Bone marrow (tissue), 2 donors: Measurements from ENCODE around the gene CACNG6.
"Not testable (repeated sequence)": the region's sequence is repeated elsewhere in the genome, so short reads cannot be mapped to it uniquely, and the experiment has no call there.

Experiments
- DNase-seq, 2 donors: peaks; one replicate each; lab custom pipeline; 2025; lab: John Stamatoyannopoulos, UW

Gene CACNG6

GRCh38 chr19:54002495-54003315 lies 11.3 kb downstream of the CACNG6 start:
- DNase-seq = no peak

GRCh38 chr19:54009440-54009839 lies 18.0 kb downstream of the CACNG6 start:
- no peak for DNase-seq

- DNase-seq = no peak
Observed at GRCh38 chr19:54010474-54010873, 19.0 kb downstream of the CACNG6 start.

GRCh38 chr19:54011507-54012211 lies 20.2 kb downstream of the CACNG6 start:
- no peak for DNase-seq

- DNase-seq = no peak
Observed at GRCh38 chr19:54013866-54014265, 22.4 kb downstream of the CACNG6 start.

GRCh38 chr19:54014920-54015560 lies 23.6 kb downstream of the CACNG6 start:
- no peak for DNase-seq

- no peak for DNase-seq
Observed at GRCh38 chr19:54017261-54017660, 25.8 kb downstream of the CACNG6 start.

- DNase-seq = no peak
Observed at GRCh38 chr19:54021363-54021762, 29.9 kb downstream of the CACNG6 start.

GRCh38 chr19:54021932-54022331 lies 30.5 kb downstream of the CACNG6 start:
- no peak for DNase-seq

- no peak for DNase-seq
Observed at GRCh38 chr19:54023191-54023590, 31.8 kb downstream of the CACNG6 start.

GRCh38 chr19:54024660-54025059 lies 33.2 kb downstream of the CACNG6 start:
- DNase-seq = no peak

- no peak for DNase-seq
Observed at GRCh38 chr19:54026656-54027055, 35.2 kb downstream of the CACNG6 start.

- no peak for DNase-seq
Observed at GRCh38 chr19:54029301-54029700, 37.9 kb downstream of the CACNG6 start.

- DNase-seq = peak; percentile 25 to 52
Observed at GRCh38 chr19:54029930-54030490, 38.6 kb downstream of the CACNG6 start.

- DNase-seq = no peak
Observed at GRCh38 chr19:54030895-54031586, 39.6 kb downstream of the CACNG6 start.

- DNase-seq = no peak
Observed at GRCh38 chr19:54035215-54036178, 44.1 kb downstream of the CACNG6 start.

GRCh38 chr19:54036542-54036941 lies 45.1 kb downstream of the CACNG6 start:
- not testable (repeated sequence) for DNase-seq

- no peak for DNase-seq
Observed at GRCh38 chr19:54040003-54040402, 48.6 kb downstream of the CACNG6 start.

GRCh38 chr19:54041969-54042606 lies 50.7 kb downstream of the CACNG6 start:
- no peak for DNase-seq

GRCh38 chr19:54042989-54043388 lies 51.6 kb downstream of the CACNG6 start:
- DNase-seq = no peak
